Tongue (tissue), 2 donors: ENCODE data around the gene EPB41. TPM values are rescaled to one million over a fixed set of nuclear protein-coding genes. Genes with fewer than 3 reads are reported as not detected.
A peak's percentile ranks its signal among the peaks of the same experiment; 100 is the strongest.

Experiments used
- DNase-seq: peaks from one replicate; pipeline ENCODE4 v3.0.0-alpha.2; 2015
- total RNA-seq: library from RNA; depleted of rRNA; stranded (reverse); fragments of >200 nt; gene quantifications from one replicate; pipeline ENCODE4 v1.2.3, GENCODE V29; 2014

The EPB41 gene
- total RNA-seq, 1 donor from 2014 or later, result 27.7 TPM

DNA sequence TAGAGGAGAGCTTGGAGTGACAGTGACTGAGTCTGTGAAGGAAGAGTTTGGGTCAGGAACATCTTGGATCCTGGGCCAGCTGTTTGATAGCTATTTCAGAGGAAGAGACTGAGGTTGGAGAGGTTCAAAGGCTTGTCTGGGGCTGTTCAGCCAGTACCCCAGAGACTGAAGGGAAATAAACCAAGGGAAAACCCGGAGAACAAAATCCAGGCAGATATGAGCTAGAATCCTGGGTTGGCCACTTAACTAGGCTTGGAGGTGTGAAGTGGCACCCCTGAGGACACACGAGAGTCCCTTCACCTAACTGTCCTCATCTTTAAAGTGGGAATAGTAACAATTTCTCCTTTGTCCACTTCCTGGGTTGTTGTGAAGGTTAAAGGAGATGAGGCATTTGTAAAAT, 23.1 kb upstream of the EPB41 start:
- no peak for DNase-seq

DNA sequence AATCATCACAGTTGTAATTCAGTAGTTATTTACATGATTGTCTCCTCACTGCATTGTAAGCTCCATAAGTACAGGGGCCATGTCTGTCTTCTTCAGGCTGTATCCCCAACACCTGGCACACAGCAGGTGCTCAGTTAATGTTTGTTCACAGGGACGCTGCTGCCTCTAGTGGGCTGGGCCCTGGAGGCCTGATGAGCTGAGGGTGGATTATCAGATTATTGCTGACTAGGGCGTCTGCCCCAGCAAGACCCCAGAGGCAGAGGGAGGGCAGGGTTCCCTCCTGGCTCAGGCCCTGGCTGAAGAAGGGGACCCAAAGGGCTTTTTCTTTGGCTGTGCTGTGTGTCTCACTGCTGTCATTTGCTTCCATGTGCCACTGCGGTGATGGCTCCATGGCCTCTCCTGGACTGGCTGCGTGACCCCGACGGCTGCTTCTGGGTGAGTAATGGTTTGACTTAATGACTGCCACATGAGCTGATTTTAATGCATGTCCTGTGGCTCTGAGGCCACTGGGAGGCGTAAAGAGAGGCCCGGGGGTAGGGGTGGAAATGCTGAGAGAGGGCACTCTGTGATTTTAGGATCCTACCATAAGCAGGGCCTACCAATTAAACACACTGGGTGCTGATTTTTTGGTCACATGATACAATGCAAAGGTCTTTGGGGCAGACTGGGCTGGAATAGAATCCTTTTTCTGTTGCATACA, 20.8 kb upstream of the EPB41 start:
- no peak for DNase-seq

DNA sequence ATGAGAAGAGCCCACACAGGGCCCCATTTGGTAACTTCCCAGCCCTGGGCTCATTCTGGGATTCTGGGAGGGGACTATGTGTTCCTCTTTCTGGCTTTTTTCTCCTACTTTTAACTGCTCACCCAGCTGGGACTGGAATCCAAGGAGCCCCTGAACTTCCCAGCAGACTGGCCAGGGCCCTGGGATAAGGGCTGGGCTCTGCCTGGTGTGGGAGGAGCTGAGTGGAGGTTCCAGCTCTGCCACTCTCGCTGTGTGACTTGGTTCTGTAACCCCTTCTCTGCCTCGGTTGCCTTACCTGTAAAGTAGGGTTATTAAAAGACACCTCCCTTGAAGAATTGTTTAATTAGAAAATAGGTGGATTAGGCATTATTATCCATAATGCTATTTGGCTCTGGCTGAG, 19.6 kb upstream of the EPB41 start:
- no peak for DNase-seq

DNA sequence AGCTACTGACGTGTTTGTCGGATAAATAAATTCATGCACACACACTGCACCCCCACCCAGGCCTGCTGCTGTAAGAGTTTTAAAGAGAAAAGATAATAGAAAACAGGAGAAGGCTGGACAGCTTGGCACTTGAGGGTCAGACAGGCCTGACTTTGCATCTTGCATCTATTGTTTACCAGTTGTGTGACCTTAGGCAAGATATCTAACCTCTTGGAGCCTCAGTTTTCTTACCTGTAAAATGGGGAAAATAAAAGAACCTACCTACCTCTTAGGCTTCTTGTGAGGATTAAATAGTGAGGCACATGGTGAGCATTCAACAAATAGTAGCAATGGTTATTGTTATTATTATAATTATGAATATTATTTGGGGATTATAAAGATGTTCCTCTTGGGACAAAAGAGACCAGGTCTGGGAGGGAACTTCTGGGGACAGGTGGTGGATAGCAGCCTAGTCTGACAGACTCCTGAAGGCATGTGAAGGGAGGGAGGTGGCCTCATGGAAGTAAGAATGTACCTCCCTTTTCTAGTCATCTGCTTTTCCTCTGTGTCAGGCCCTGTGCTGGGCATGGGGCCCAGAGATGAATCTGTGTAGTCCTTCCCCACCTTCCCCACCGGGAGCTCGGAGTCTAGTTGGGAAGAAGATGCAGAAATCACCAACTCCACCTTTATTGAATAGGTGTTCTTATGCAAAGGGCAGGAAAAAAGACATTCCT, 18.3 kb upstream of the EPB41 start:
- DNase-seq, result peak; percentile 46

DNA sequence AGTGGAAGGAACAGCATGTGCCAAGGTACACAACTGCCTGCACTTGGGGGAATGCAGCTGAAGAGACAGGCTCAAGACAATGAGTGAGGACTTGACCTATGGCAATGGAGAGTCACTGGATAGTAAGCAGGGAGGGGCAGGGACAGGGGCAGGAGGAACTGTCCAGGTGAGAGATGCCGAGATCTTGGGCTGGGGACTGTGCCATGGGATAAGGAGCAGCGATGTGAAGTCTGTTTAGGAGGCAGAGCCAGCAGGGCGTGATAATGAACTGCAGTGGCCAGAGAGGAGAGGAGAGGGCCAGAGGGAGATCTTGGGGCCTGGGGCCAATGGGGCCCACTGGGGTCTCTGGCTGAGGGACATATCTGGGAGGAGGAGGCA, 17.8 kb upstream of the EPB41 start:
- DNase-seq, result no peak

DNA sequence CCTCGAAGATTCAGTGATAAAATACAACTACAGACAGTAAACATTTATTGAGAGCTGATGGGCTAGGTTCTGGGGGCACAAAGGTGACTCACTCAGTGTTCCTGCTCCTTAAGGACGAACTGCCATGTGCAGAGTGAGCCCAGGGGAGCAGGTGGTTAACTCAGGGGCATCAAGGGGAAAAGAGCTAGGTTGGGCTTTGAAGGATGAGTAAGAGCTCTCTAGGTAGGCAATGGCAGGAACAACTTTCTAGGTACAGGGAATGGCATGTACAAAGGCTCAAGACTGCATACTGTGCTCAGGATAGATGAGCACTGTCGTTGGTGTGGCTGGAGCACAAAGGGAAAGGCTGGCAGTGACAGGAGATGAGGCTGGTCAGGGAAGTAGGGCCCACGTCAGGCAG, 16.6 kb upstream of the EPB41 start:
- no peak for DNase-seq

DNA sequence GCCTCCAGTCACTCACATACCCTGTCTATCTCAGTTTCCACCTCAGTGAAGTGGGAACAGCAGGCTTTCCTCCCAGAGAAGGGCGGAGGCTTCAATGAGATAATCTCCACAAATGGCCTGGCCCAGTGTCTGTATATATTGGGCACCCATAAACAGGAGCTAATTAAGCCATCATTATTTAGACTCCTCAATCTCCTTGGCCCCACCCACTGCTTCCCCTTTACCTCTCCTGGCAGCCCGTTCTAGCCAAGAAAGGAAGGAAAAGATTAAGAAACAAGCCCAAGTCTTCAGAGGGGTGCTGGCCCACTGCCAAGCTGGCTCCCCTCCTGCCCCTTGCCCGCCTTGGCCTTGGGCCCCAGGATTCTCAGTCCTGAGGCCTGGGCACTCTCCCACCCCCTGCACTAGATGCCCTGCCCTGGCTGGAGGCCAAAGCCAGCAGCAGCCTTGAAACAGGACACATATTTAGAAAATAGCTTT, 15.9 kb upstream of the EPB41 start:
- DNase-seq, result peak; percentile 16

DNA sequence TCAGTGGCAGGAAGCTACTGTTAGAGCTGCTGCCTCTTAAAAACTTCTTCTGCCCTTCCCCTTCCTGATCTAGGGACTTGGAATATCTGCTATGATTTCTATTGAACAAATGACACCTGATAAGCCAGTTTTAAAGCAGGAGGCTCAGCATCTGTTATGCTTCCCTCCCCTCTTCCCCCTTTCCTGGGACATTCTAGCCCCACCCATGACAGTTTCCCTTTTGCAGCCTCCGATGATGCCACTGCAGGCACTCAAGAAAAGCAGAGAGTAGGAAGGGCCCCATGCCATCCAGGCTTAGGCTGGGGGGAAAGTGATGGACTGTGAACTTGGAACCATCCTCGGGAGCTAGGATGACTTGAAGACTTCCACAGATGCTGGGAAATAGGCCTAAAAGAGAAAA, 15.1 kb upstream of the EPB41 start:
- no peak for DNase-seq

DNA sequence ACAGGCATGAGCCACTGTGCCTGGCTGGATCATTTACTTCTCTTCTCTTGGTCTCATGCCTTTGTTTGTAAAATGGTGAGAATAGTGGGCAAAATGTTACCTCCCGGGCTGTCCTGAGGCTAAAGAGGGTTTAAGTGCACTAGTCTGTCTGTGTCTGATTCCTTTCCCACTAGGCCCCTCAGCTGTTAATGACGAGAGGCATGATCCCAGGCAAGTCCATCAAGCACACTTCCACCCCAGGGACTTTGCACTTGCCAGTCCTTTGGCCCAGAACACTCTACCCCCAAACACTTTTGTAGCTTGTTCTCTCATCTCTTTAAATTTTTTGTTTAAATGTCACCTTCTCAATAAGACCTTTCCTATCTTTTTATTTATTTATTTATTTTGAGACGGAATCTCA, 13.8 kb upstream of the EPB41 start:
- DNase-seq, result no peak

DNA sequence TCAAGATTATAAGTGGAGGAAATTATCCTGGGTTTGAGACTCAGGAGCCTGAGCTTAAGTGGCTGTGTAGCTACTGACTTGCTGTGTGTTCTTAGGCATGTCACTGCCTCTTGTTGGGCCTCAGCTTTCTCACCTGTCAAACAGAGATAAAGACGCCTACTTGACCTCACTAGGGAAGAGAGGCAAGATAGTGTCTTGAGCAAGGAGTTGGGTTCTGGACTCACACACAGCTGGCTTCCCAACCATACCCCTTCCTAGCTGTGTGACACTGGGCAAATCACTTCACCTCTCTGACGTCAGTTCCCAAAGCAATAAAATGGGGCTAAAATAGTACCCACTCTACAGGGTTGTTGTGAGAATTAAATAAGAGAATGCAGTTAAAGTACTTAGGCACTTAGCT, 11.6 kb upstream of the EPB41 start:
- no peak for DNase-seq

DNA sequence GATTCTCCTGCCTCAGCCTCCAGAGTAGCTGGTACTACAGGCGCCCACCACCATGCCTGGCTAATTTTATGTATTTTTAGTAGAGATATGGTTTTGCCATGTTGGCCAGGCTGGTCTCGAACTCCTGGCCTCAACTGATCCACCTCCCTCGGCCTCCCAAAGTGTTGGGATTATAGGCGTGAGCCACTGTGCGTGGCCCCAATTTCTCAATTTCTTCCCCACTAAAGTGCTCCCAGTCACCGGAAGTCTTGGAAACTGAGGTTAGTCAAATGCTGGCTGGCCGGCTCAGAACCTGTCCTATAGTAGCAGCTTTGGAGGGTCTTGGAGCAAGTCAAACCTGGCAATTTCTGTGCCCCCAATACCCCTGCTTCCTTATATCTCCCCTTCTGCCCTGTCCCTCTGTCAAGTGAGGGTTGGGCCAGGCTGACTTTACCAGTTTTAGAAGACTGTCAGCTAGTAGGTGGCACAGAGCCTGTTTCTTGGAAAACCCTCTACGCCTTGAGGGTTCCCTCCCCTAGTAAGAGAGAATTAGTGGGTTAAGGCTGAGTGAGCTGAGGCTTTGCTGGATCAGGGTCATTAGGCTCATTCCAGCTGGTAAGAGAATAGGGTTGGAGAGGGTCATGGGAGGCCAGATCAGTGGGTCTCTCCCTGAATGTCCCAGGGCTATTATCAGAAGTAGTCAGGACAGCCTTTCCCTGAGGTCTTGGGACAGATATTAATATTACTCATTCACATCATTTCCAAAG, 8.3 kb upstream of the EPB41 start:
- DNase-seq, result no peak

DNA sequence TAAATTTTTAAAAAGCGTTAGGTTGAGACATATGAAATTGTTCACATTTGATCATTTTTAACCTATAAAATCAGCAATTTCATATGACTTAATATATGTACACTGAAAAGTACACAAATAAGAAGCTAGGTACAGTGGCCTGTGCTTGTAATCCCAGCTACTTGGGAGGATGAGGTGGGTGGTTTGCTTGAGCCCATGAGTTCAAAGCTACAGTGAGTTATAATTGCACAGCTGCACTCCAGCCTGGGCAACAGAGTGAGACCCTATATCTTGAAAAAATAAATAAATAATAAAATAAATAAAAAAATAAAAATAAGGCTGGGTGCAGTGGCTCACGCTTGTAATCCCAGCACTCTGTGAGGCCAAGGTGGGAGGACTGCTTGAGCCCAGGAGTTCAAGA, 5.2 kb upstream of the EPB41 start:
- no peak for DNase-seq

DNA sequence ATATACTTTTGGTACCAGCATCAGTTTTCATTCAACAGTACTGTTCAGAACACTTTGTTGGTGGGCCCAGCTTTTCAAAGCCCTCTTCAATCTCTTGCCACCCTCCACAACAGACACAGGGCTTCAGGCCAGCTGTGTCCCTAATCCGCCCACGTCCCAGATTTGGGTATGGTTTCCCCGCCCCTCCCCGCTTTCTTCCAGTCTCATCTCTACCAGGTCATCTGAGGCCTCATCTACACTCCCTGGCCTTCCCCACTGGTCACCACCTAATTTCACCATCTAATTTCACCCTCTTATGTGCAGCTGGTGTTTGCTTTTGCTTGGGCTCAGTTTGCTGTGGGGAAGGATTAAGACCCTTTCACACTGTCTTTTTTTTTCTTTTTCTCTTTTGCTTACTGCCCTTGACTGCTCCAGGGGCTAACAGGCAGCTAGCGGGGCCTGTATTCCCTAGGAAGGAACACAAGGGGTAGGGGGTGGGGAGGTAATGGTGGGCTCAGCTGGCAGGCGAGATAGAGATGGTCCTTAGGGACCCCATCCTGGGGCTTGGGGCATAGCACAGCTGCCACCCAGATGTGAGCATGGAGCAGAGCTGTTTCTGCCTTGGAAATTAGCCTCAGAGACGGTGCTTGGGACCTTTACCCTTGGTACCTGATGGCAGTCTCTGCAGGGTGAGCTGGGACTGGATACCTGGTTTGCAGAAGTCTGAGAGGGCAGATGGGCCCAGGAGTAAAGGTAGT, 3.8 kb upstream of the EPB41 start:
- no peak for DNase-seq

DNA sequence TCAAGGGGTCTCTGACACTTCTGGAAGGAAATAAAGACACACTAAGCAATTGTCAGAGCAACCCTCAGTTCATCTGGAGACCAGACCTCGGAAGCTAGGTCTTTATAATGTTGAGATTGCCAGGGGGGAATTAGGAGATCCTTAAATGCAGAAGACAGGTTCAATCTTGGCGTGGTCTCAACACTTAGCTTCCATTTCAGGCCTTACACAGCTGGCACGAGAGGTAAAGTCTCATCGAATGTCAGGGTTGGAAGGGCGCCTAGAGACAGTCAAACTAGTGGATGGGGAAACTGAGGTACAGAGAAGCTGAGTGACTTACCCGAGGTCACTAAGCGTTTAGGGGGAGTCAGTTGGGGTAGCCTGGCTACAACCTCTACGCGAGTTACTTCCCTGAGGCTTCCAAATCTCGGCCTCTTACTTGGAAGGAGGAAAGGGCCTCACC, 562 bp upstream of the EPB41 start:
- DNase-seq, result no peak

DNA sequence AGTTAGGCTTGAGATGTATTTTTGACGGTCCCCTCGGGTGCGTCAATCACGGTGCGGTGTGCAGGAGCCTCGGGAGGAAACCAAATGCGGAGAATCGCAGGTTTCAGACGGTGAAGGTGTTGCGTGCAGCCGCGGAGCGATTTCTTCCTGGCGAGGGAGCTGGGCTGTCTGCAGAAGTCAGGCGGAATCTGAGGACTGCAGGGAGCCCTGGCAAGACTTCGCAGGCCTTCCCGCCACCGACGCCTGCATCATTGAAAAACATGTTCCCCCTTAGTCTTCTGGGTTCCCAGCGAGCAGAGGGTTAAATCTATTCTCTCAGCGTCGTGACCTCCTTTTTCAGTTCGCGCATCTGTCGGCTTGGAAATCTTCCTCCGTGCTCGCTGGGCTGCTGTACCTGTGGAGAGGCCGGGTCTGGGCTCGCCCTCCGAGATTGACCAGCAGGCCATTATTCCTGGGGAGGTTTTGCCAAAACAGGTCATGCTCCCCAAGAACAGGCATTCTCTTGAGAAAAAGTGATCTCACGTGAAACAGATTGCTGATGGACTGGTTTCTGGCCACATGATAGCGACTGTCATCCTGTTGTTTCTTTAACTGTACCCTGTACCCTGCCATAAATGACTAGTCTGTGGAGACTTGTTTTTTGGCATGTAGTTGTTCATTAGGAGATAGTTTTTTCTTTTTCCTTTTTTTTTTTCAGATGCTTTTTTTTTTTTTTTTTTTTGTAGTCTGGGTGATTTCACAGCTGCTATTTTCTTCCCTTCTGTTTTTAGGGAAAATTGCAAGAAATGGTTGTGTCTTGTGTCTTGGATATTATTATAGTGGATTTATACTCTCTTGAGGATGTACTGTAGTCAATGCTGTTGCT, 894 bp downstream of the EPB41 start:
- DNase-seq, result peak; percentile 61

DNA sequence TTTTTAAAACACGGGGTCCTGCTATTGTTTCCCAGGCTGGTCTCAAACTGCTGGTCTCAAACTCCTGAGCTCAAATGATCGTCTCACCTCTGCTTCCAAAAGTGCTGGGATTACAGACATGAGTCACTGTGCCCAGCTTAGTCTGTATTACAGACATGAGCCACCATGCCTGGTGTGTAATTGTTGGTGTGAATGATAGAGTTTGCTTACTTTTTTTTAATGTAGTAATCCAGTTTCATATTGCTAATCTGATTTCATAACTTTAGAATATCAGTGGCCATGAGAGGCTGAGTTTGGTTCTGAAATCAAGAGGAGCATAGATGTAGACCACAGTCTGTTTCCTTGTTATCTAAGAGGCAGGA, 3.4 kb downstream of the EPB41 start:
- no peak for DNase-seq

DNA sequence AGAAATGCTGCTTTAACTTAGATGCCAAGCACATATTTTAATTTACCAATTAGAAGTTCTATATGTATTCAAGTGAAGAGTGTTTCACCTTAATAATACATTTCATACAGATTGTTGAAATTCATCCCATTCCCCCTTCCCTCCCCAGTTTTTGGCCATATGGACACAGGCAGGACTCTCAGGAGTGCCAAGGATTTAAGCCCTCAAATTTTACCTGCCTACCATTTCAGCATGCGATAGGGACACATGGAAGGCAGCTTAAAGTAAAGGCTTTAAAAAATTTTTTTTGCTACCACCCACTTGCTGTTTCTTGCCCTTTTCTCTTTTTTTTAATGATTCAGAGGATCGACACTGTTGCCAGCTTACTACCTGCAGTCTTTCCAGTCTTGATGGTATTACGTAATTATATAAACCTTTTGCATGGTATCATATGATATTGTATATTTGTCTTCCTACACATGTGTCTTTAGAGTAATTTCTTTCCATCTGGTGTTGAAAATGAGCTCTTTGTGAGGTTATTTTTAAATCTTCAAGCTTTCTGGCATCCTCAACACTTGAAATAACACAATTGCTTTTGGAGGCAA, 7.0 kb downstream of the EPB41 start:
- DNase-seq, result peak; percentile 19

DNA sequence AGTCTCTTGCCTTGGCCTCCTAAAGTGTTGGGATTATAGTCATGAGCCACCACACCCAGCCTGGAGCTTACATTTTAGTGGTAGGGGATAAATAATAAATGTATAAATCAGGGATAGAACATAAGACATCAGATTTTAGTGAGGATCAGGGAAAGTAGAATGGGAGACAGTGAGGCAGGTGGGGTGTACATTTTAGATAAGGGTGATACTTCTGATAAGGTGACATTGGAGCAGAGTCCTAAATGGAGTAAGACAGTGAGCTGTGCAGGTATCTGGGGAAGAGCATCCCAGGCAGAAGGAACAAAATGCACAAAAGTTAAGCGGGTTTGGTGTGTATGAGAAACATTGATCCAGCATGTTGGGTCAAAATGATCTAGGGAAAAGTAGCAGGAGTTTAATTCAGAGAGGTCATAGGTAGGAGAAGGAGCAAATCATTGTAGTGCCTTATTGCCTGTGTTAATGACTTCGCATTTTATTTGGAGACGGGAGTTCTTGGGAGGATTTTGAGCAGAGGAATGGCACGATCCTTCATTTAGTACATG, 11.1 kb downstream of the EPB41 start:
- no peak for DNase-seq

DNA sequence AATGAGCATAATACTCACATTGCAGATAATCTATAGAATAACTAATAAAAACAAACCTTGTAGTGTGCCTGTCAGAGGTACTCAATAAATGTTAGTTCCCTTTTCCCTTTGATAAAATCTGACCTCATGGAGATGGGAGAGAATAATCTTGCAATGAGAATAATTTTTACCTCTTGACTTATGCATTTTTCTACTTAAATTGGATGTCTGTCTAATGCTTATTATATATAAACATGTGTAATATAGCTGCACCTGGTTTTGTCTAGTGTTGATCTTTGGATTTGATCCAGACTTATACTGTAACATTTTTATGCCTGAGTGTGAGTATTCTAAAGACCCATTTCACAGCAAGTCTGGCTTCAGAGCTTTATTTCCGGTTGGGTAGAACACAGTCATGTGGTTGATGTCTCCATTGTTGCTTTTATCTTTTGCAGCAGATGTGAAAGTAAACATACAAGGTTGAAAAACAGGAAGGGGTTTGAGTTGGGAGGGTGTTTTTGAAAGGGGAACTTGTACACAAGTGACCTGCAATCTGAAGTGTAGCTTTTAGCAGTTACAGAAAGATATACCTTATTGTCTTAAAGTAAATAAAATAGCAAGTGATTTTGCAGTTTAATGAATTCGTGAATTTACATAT, 12.4 kb downstream of the EPB41 start:
- peak; percentile 5 for DNase-seq

DNA sequence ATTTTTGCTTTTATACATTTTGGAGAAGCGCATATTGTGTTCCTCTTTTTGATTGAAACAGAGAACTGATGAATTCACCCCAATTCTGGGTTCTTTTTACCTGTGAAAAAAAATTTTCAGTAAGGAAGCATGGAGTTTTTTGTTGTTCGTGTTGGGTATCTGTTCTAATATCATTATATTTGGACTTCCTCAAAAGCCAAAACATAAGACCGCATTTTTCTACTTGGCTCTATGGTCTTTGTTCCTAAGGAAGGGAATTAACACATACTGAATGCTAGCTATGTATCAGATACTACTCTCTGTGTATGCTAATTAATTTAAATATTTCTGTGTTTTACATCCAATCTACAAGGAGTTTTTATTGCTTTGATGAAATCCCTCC, 12.9 kb downstream of the EPB41 start:
- no peak for DNase-seq
